ENCODE results near the gene PDZD4.

Gene PDZD4

GRCh38 chrX:153868576-153869472 is 38.5 kb upstream of the PDZD4 start:
- no peak for DNase-seq (ENCODE audit: low read depth)

GRCh38 chrX:153867671-153868070 is 37.3 kb upstream of the PDZD4 start:
- DNase-seq (ENCODE audit: low read depth) = no peak

GRCh38 chrX:153867139-153867538 is 36.8 kb upstream of the PDZD4 start:
- DNase-seq (ENCODE audit: low read depth) = no peak

- DNase-seq (ENCODE audit: low read depth) = no peak
These were observed 36.1 kb upstream of the PDZD4 start for GRCh38 chrX:153866302-153867019.

GRCh38 chrX:153865685-153866084 is 35.3 kb upstream of the PDZD4 start:
- no peak for DNase-seq (ENCODE audit: low read depth)

- DNase-seq (ENCODE audit: low read depth) = no peak
These were observed 34.9 kb upstream of the PDZD4 start for GRCh38 chrX:153865321-153865580.

GRCh38 chrX:153864561-153865320 is 34.4 kb upstream of the PDZD4 start:
- no peak for DNase-seq (ENCODE audit: low read depth)

- no peak for DNase-seq (ENCODE audit: low read depth)
These were observed 33.8 kb upstream of the PDZD4 start for GRCh38 chrX:153864101-153864500.

GRCh38 chrX:153863251-153863991 is 33.1 kb upstream of the PDZD4 start:
- no peak for DNase-seq (ENCODE audit: low read depth)

GRCh38 chrX:153862369-153863250 is 32.3 kb upstream of the PDZD4 start:
- no peak for DNase-seq (ENCODE audit: low read depth)

GRCh38 chrX:153861733-153862310 is 31.5 kb upstream of the PDZD4 start:
- DNase-seq (ENCODE audit: low read depth) = no peak

- no peak for DNase-seq (ENCODE audit: low read depth)
These were observed 30.8 kb upstream of the PDZD4 start for GRCh38 chrX:153861151-153861550.

- DNase-seq (ENCODE audit: low read depth) = no peak
These were observed 27.1 kb upstream of the PDZD4 start for GRCh38 chrX:153857348-153857903.

- DNase-seq (ENCODE audit: low read depth) = no peak
These were observed 24.4 kb upstream of the PDZD4 start for GRCh38 chrX:153854702-153855101.

GRCh38 chrX:153853902-153854267 is 23.5 kb upstream of the PDZD4 start:
- no peak for DNase-seq (ENCODE audit: low read depth)

- no peak for DNase-seq (ENCODE audit: low read depth)
These were observed 23.0 kb upstream of the PDZD4 start for GRCh38 chrX:153853180-153853901.

- DNase-seq (ENCODE audit: low read depth) = no peak
These were observed 21.6 kb upstream of the PDZD4 start for GRCh38 chrX:153851981-153852380.

- no peak for DNase-seq (ENCODE audit: low read depth)
These were observed 18.0 kb upstream of the PDZD4 start for GRCh38 chrX:153848325-153848724.

- DNase-seq (ENCODE audit: low read depth) = no peak
These were observed 15.5 kb upstream of the PDZD4 start for GRCh38 chrX:153845842-153846241.

GRCh38 chrX:153845195-153845594 is 14.9 kb upstream of the PDZD4 start:
- DNase-seq (ENCODE audit: low read depth) = no peak
